NCI-H460 (cell line): ENCODE results near the gene HOOK2. TPM values are rescaled to one million over a fixed set of nuclear protein-coding genes. Genes with fewer than 3 reads are reported as not detected.
"Not testable (repeated sequence)": the region's sequence is repeated elsewhere in the genome, so short reads cannot be mapped to it uniquely, and the experiment has no call there.

Experiments used
- DNase-seq: peaks from one replicate; pipeline ENCODE4 v3.0.0-alpha.2; 2016; ENCODE audit warnings: low read depth; ENCODE audit errors: extremely low read depth
- total RNA-seq: library from RNA; depleted of rRNA; stranded (reverse); fragments of >200 nt; shearing (Covaris generic); gene quantifications from 2 replicates; pipeline ENCODE4 v1.2.3, GENCODE V29; 2014

Gene HOOK2
- total RNA-seq, 1 experiment from 2014 or later = 6.0 TPM

GRCh38 chr19:12756150-12756883, 19.0 kb downstream of the HOOK2 start:
- no peak for DNase-seq

DNA sequence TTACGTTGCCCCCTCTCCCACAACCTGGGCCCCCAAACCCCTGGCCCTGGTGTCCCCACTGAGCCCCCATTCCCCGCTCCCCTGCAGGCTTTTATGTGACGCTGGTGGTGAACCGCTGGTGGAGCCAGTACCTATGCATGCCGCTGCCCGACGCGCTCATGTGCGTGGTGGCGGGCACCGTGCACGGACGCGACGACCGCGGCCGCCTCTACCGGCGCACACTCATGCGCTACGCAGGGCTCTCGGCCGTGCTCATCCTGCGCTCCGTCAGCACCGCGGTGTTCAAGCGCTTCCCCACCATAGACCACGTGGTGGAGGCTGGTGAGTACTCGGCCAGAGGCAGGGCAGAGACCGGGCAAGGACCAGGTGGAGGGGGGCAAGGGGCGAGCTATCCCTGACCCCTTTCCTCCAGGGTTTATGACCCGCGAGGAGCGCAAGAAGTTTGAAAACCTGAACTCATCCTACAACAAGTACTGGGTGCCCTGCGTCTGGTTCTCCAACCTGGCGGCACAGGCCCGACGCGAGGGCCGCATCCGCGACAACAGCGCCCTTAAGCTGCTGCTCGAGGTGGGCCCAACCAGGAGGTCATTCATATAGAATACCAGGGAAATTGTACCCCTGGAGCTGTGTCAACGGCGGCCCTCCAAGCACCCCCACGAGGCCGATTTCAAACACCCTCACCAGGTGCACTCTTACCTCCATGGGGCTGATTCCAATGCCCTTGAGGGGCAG, 20.7 kb downstream of the HOOK2 start:
- no peak for DNase-seq

DNA sequence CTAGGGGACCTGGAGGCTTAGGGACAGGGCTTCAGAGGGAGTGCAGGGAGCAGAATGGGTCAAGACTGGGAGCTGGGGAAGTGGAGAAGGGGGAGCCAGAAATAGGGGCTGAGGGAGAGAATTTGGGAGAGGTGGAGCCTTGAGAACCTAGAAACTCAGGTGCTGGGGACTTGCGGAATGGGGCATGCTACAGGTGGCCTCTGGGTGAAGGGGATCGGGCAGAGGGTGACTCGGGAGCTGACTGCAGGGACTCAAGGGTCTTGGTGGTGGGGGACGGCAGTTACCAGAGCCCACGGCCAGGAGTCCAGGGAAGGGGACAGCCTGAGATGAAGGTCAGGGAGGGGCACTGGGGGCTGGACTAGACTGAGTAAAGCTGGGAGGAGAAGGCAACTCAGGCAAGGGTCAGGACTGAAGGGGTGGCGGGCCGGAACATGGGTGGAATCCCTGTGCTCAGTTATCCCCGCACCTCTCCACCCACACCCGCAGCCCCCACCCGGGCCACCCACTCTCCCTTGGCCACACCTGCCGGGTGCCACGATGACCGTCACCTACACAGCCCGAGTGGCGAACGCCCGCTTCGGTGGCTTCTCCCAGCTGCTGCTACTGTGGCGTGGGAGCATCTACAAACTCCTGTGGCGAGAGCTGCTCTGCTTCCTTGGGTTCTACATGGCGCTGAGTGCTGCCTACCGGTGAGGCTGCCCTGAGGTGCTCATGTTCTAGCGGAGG, 23.1 kb downstream of the HOOK2 start:
- DNase-seq = no peak

GRCh38 chr19:12751635-12752034, 23.7 kb downstream of the HOOK2 start, which contains the start of gene BEST2:
BEST2 (plus strand) TSS chr19:12751791; CDS start chr19:12752593, 802 bp downstream.
- no peak for DNase-seq

GRCh38 chr19:12750851-12751250, 24.5 kb downstream of the HOOK2 start:
- DNase-seq = no peak

GRCh38 chr19:12749938-12750521, 25.3 kb downstream of the HOOK2 start:
- no peak for DNase-seq

DNA sequence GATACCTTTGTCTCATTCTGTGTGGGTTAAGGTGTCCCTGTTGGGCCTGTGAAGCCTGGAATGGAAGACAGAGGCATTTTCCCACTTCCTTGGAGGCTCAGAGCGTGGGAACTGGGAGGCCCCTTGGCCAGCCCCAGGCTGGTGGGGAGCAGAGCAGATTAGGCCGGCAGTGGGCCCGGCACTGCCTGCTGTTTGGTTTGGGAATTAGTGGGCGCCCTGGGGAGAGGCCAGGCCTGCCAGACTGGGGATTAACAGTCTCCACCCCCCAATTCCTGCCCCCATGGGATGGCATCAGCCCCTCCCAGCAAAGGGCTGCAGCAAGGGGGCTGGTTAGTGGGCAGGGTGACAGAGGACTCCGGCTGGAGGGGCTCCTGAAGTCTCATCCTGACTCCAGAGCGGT, 26.9 kb downstream of the HOOK2 start:
- DNase-seq = no peak

- DNase-seq = no peak
These were observed 30.0 kb downstream of the HOOK2 start for GRCh38 chr19:12745166-12745897.

GRCh38 chr19:12737835-12738351, 37.5 kb downstream of the HOOK2 start:
- DNase-seq = no peak

DNA sequence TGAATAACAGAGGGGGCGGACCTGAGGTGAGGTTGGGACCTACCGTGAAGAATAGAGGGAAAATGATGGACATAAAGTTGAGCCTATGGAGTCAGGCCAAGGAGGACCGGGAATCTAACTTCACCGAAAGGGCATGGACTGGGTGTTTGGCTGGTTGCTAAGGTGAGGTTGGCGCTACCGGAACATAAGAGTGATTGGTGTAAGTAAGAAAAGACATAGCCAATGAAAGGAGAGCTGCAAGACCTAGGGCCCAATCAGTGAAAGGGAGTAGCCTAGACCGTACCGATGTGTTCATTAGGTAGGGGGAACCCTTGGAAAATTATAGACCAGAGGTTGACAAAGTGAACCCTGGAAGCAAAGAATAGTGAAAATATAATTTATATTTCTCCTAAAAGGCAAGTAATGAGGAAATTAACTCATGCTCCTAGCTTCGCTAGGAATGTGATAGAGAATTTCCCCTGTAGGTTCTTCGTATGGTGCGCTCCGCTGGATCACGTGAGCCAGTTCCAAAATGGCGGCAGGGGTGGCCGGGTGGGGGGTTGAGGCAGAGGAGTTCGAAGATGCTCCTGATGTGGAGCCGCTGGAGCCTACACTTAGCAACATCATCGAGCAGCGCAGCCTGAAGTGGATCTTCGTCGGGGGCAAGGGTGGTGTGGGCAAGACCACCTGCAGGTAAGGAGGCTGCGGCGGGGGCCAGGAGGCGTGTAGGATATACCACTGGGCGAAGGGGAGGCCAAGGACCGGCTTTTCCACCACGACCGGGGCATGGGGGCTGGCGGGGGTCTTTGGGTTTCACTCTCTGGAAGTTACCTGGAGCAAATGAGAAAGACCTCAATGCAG, 38.1 kb downstream of the HOOK2 start, which contains the start of gene GET3:
Gene GET3 (plus strand): TSS at position 503 of the 840 bp plus-strand sequence. CDS start 9 bp downstream, at position 512.
- peak; percentile 100 for DNase-seq

GRCh38 chr19:12733369-12734214, 41.8 kb downstream of the HOOK2 start:
- no peak for DNase-seq

- DNase-seq = no peak
These were observed 44.0 kb downstream of the HOOK2 start for GRCh38 chr19:12731337-12731736.

GRCh38 chr19:12730064-12730463, 45.3 kb downstream of the HOOK2 start:
- DNase-seq = no peak

GRCh38 chr19:12727745-12728433, 47.5 kb downstream of the HOOK2 start:
- no peak for DNase-seq

- no peak for DNase-seq
These were observed 48.4 kb downstream of the HOOK2 start for GRCh38 chr19:12726988-12727316.

DNA sequence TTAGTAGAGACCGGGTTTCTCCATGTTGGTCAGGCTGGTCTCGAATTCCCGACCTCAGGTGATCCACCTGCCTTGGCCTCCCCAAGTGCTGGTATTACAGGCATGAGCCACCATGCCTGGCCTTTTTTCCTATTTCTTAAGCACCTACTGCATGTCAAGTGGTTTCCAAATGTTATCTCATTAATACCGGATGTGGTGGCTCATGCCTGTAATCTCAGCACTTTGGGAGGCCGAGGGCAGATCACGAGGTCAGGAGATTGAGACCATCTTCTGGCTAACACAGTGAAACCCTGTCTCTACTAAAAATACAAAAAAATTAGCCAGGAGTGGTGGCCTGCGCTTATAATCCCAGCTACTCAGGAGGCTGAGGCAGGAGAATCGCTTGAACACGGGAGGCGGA, 49.7 kb downstream of the HOOK2 start:
- not testable (repeated sequence) for DNase-seq

DNA sequence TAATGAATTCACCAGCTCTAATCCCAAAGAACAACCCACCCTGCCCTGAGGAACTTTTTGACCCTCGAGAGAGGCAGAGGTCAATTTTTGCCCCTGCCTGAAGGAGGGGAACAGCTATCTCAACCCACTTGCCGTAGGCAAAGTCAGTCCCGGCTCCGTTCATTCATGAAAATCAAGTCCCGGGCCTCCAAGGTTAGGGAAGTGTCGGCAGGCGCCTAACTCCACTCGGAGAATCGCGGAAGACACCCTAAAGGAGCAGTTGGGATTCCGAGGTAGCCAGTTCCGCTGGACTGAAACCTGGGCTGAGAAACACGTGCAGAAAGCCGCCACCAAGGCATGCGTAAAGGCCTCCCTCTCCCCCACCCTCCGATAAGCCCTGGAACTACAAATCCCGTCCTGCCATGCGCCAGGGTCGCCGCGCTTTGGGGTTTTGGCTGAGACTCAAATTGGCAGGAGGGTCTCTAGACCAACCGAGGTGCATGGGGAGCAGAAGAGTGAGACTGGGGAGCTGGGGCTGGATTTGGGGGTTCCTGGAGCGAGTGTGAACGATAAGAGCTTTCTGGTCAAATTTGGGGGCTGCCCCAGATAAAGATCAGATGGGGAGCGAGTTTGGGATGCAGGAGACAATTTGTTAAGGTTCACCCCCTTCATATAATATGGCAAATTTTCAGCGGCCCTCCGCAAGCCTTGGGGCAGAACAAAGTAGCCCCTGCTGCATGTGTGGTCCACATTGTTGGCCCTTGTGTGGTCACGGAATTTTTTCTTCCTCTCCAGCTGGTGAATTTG, 51.5 kb downstream of the HOOK2 start, which contains the start of gene TNPO2:
Gene TNPO2 (minus strand): TSS at position 292 of the 786 bp plus-strand sequence. CDS start 2,955 bp downstream, outside the sequence.
- DNase-seq = peak; percentile 38
